K562 (cell line): ENCODE data around the gene NAA10. TPM values are rescaled to one million over a fixed set of nuclear protein-coding genes. Genes with fewer than 3 reads are reported as not detected.
A peak's percentile ranks its signal among the peaks of the same experiment; 100 is the strongest.

Experiments
- ATAC-seq: fragments of 200-7000 bp; cut with Tn5 transposase; 3 replicates; pipeline ENCODE4 v1.9.1; 2020; ENCODE audit warnings: moderate library complexity
- BruUV-seq: library from RNA; stranded (reverse); fragments of 400-500 nt; replicated peaks from 2 replicates; lab custom pipeline; 2021; lab: Mats Ljungman, UMichigan
- CTCF ChIA-PET: fragments of 300-600 bp; formaldehyde crosslinking; extraction: SDS; loops from one replicate; lab custom pipeline; 2021; ENCODE audit warnings: low intra/inter-chr PET ratio; lab: Yijun Ruan, JAX
- POLR2A ChIA-PET: fragments of 300-600, 350-650 bp; sonication (Branson Sonifier 250); formaldehyde crosslinking; extraction: SDS; loops from one replicate; lab custom pipeline; 2021; ENCODE audit warnings: antibody characterized with exemption, inconsistent platforms; lab: Yijun Ruan, JAX
- DNase-seq, 4 experiments: peaks; one replicate each; pipeline versions ENCODE4 v3.0.0 to v3.0.0-alpha.2; 2011 to 2018; ENCODE audit warnings: low spot score in 3 of 4, mixed read lengths in 3 of 4; ENCODE audit errors: extremely low read depth in 1 of 4
- FAIRE-seq: peaks from 2 replicates; lab custom pipeline; 2011; peaks lifted over from hg19 to GRCh38; lab: Jason Lieb, UNC
- H2AFZ ChIP-seq: 2 replicates; pipeline ENCODE4 v1.6.0; 2011; ENCODE audit warnings: low read depth, low read length, control low read depth, inconsistent platforms
- H3K27ac ChIP-seq: fragments of 200-600 bp; 3 replicates; pipeline ENCODE4 v1.8.0; 2011; ENCODE audit warnings: low read depth, mild to moderate bottlenecking, control low read depth, inconsistent platforms, low read length, moderate library complexity, mixed read lengths; ENCODE audit errors: extremely low read depth
- H3K27me3 ChIP-seq, 2 experiments: fragments of 300-600 bp in 1 of 2; 2 replicates in 1 of 2; 3 replicates in 1 of 2; pipeline versions ENCODE4 v1.6.0 to v1.8.0; 2011; ENCODE audit warnings: inconsistent platforms in 2 of 2, low read length in 2 of 2, mild to moderate bottlenecking in 1 of 2, mixed read lengths in 1 of 2, moderate library complexity in 1 of 2; ENCODE audit not compliant: control insufficient read depth in 2 of 2, insufficient read depth in 2 of 2
- H3K36me3 ChIP-seq: fragments of 300-600 bp; 3 replicates; pipeline ENCODE4 v1.8.0; 2011; ENCODE audit warnings: mild to moderate bottlenecking, low read length, inconsistent platforms; ENCODE audit not compliant: control insufficient read depth, insufficient read depth
- H3K4me1 ChIP-seq, 2 experiments: fragments of 200-600 bp in 1 of 2; replicated peaks in 1 of 2; 2 replicates in 1 of 2; 3 replicates in 1 of 2; pipeline versions ENCODE4 v1.5.1 to v1.8.0; 2011; ENCODE audit warnings: inconsistent platforms in 2 of 2, low read length in 2 of 2, mild to moderate bottlenecking in 1 of 2, mixed read lengths in 1 of 2, moderate library complexity in 1 of 2; ENCODE audit not compliant: control insufficient read depth in 2 of 2, insufficient read depth in 2 of 2
- H3K4me2 ChIP-seq: 2 replicates; pipeline ENCODE4 v1.6.1; 2011; ENCODE audit warnings: low read length, control low read depth, inconsistent platforms, mixed read lengths; ENCODE audit not compliant: insufficient read depth
- H3K4me3 ChIP-seq: fragments of 200-600 bp; sonication (generic), shearing (Covaris generic); 2 replicates; pipeline ENCODE4 v1.5.1; 2016; ENCODE audit warnings: control low read depth, inconsistent platforms
- H3K79me2 ChIP-seq: fragments of 200-600 bp; 3 replicates; pipeline ENCODE4 v1.8.0; 2011; ENCODE audit warnings: low read length, inconsistent platforms; ENCODE audit not compliant: control insufficient read depth, insufficient read depth
- H3K9ac ChIP-seq, 2 experiments: 2 replicates each; pipeline versions ENCODE4 v1.6.0 to v1.6.1; 2011; ENCODE audit warnings: low read depth in 2 of 2, low read length in 2 of 2, control low read depth in 1 of 2, inconsistent platforms in 1 of 2, mild to moderate bottlenecking in 1 of 2, mixed read lengths in 1 of 2; ENCODE audit not compliant: insufficient read depth in 1 of 2
- H3K9me1 ChIP-seq: one replicate; pipeline ENCODE4 v1.6.0; 2011; ENCODE audit warnings: inconsistent platforms, mild to moderate bottlenecking, low read length, moderate library complexity; ENCODE audit not compliant: control insufficient read depth, insufficient read depth
- H3K9me3 ChIP-seq: replicated peaks from 2 replicates; pipeline ENCODE4 v1.5.1; 2011; ENCODE audit warnings: low read depth, low read length, inconsistent platforms; ENCODE audit not compliant: control insufficient read depth, insufficient read depth
- H4K20me1 ChIP-seq: replicated peaks from 2 replicates; pipeline ENCODE4 v1.6.1; 2011; ENCODE audit warnings: low read length, inconsistent platforms, mixed read lengths; ENCODE audit not compliant: control insufficient read depth, insufficient read depth
- NR3C1 ChIP-seq: sonication (generic); formaldehyde crosslinking; IDR thresholded peaks from 2 replicates; pipeline ENCODE4 v1.8.1; 2022; ENCODE audit warnings: missing genetic modification reagents
- POLR2G ChIP-seq: fragments of 200-400 bp; formaldehyde crosslinking; IDR thresholded peaks from 2 replicates; pipeline ENCODE4 v1.6.1; 2017; ENCODE audit warnings: low read depth, mild to moderate bottlenecking, antibody characterized with exemption, low read length, moderate library complexity
- RBFOX2 ChIP-seq: fragments of 200-400 bp; formaldehyde crosslinking; IDR thresholded peaks from 2 replicates; pipeline ENCODE4 v1.6.1; 2017; ENCODE audit warnings: low read depth, mild to moderate bottlenecking, low read length, moderate library complexity
- RBM22 ChIP-seq: fragments of 200-400 bp; formaldehyde crosslinking; IDR thresholded peaks from 2 replicates; pipeline ENCODE4 v1.6.1; 2018; ENCODE audit warnings: low read length, low read depth; ENCODE audit not compliant: poor library complexity, severe bottlenecking
- ZNF311 ChIP-seq: fragments of 250-450 bp; sonication (Bioruptor Pico); IDR thresholded peaks from 2 replicates; pipeline ENCODE4 v1.4.0; 2020; ENCODE audit warnings: mild to moderate bottlenecking, moderate library complexity
- WGBS: fragments of 100-300 bp; shearing (Covaris generic); methylation state at CpG from one replicate; pipeline ENCODE4 v1.1.6; 2016; ENCODE audit warnings: low coverage, mixed read lengths; ENCODE audit not compliant: insufficient coverage; ENCODE audit errors: missing lambda C conversion rate; 5-methylcytosine and 5-hydroxymethylcytosine counted together
- in situ Hi-C: fragments of 300-500 bp; cut with MboI; formaldehyde crosslinking; loops from 4 replicates; pipeline ENCODE4 v1.15.0; 2018; ENCODE audit warnings: inconsistent platforms, mixed read lengths
- intact Hi-C: fragments of 100-400 bp; cut with micrococcal nuclease; formaldehyde crosslinking; loops from 2 replicates; pipeline ENCODE4 v1.14.2; 2022
- polyA plus RNA-seq, 8 experiments: library from polyadenylated mRNA; depleted of rRNA in 4 of 8; stranded (reverse) in 5 of 8; unstranded in 3 of 8; fragments of >200 nt; fragmentation: Nextera tagmentation in 2 of 8; fragmentation: Illumina TruSeq in 1 of 8; extraction: Ambion mirVana in 2 of 8; extraction: Trizol in 1 of 8; gene quantifications; 2 replicates each; pipeline versions ENCODE4 v1.2.1 to v1.2.3, GENCODE V29; 2011 to 2014; ENCODE audit warnings: inconsistent platforms in 1 of 8, missing spikeins in 1 of 8
- total RNA-seq, 7 experiments: library from RNA; depleted of rRNA in 6 of 7; stranded (reverse); fragments of >200 nt in 6 of 7; fragmentation: Illumina TruSeq in 2 of 7; extraction: Trizol in 2 of 7; gene quantifications; 2 replicates each; pipeline versions ENCODE4 v1.2.1 to v1.2.3, GENCODE V29; 2011 to 2021; ENCODE audit warnings: low replicate concordance in 1 of 7

NAA10 gene
- total and polyA plus RNA-seq, 9 of the 15 experiments (the other 6 are each of a cell fraction or from before 2014, with no cell fraction given): 11.1 to 250 (median 134) TPM

DNA sequence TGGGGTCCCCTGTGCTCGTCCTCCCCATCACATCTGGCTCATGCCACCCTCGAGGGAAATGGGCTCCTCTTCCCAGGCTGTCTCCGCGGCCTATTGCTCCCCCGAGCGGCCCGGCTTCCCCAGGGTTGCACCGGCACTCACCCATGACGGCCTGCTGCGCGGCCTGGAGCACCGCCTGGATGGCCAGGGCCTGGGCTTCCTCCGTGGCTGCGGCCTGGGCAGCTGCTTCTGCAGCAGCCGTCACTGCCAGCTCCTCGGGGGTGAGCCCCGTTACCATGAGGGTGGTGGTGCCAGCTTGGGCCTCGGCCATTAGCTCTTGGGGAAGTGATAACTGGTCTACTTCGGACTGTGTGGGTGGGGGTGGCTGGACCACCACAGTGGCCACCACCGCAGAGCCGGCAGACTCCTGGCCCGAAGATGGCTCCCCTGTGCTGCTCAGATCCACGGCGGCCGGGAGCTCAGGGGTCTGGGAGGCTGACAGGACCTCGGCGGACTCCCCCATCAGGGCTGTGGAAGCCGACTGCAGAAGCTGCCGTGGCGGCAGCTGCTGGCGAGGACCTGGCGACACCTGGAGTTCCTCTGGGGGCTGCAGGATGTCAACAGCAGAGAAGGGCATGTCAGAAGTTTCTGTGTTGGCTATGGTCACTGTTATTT is 17.7 kb upstream of the NAA10 start:
- no peak for ATAC-seq

More for the DNA sequence above, 17.7 kb upstream of the NAA10 start:
- BruUV-seq: no TSS peak
- Histone ChIP-seq H3K27ac (peak overlapping the region; percentile 64; the same call in 1 of the 3 replicates), H2AFZ (no peak overlapping the region), H3K9me3 (no peaks in the 10 kb centered on the region), H3K4me1 (peaks cover 2 to 56% of the 10 kb centered on the region in 2 experiments; a peak in 3 of 5 replicates), H3K9me1 (no peaks in the 10 kb centered on the region), H3K27me3 (no peaks in the 10 kb centered on the region), H3K36me3 (peaks cover 98% of the 10 kb centered on the region), H3K4me2 (no peak overlapping the region), H4K20me1 (no peaks in the 10 kb centered on the region), H3K4me3 (no peak overlapping the region), H3K79me2 (peaks cover 9% of the 10 kb centered on the region; the same call in 2 of the 3 replicates), H3K9ac (peak overlapping the region in 1 of 2 experiments; percentile 26; a peak in 2 of 4 replicates)
- POLR2A ChIA-PET: interaction anchor here (0.6 to 0.7 kb wide), 3 partner anchors 10 to 349 kb away, joined by 3 read pairs; no protein-coding TSS in a partner anchor
- DNase-seq (no peak), FAIRE-seq (no peak)
- WGBS: 91% methylated on average over 8 of the region's 32 CpGs
- in situ Hi-C loops: no loop called here
- TF ChIP-seq POLR2G: peak; percentile 72
- peak; percentile 41 for TF ChIP-seq RBFOX2
- TF ChIP-seq RBM22: peak; percentile 75
- peak; percentile 45; the same call in 1 of the 2 replicates for TF ChIP-seq NR3C1
- no peak for TF ChIP-seq ZNF311 (CRISPR knock-in tag)
- CTCF ChIA-PET: interaction anchor here (1.2 to 1.3 kb wide), 2 partner anchors 238 to 413 kb away, joined by 3 to 7 read pairs; no protein-coding TSS in a partner anchor
- intact Hi-C loops: no loop called here
